Spleen (tissue), 7 donors: Measurements from ENCODE around the gene GSN.

Experiments
- CTCF ChIP-seq, 11 experiments: fragments of 200-600 bp in 7 of 11; fragments of 450-650 bp in 4 of 11; sonication (generic) in 4 of 11; IDR thresholded peaks in 8 of 11; conservative IDR thresholded peaks in 3 of 11; 1 replicate in 7 of 11; 2 replicates in 4 of 11; pipeline versions ENCODE4 v1.4.0 to v1.8.0; 2016 to 2021; ENCODE audit warnings: antibody characterized with exemption in 11 of 11, inconsistent platforms in 4 of 11, mild to moderate bottlenecking in 1 of 11
- POLR2A ChIP-seq, 3 donors: fragments of 450-650 bp; IDR thresholded peaks; one replicate each; pipeline ENCODE4 v1.5.1; 2017; ENCODE audit warnings: antibody characterized with exemption in 3 of 3, mild to moderate bottlenecking in 1 of 3
- POLR2AphosphoS5 ChIP-seq, 3 donors: sonication (generic); formaldehyde crosslinking; IDR thresholded peaks; one replicate each; pipeline ENCODE4 v1.5.1; 2017; ENCODE audit warnings: antibody characterized with exemption in 3 of 3
- donor health status: DM: no; HTN: no; CAD: no; lungs with moderate emphysema.
- donor health status: DM: no; HTN: no; CAD: no.
- donor health status: DM: no; HTN: no; CAD: no.

- TF ChIP-seq POLR2AphosphoS5 (IDR thresholded peaks at IDR 0.05) = no peak
- no peak for TF ChIP-seq POLR2A (IDR thresholded peaks at IDR 0.05)
- no peak for TF ChIP-seq CTCF (IDR thresholded peaks at IDR 0.05 in 8 of 11, conservative IDR thresholded peaks at IDR 0.05 in 3 of 11)
Measured at GRCh38 chr9:121350036-121350435, 82.1 kb downstream of the GSN start.
